AG04449 (cell line): Measurements from ENCODE around the gene EPSTI1.

Source experiments
- CTCF ChIA-PET: fragments of 350-600 bp; formaldehyde crosslinking; extraction: SDS; loops from one replicate; lab custom pipeline; 2021; ENCODE audit warnings: antibody characterized with exemption; lab: Yijun Ruan, JAX
- POLR2A ChIA-PET: fragments of 400-600, 350-600 bp; formaldehyde crosslinking; extraction: SDS; loops from one replicate; lab custom pipeline; 2020; ENCODE audit warnings: antibody characterized with exemption, inconsistent platforms; lab: Yijun Ruan, JAX
- DNase-seq: peaks from one replicate; pipeline ENCODE4 v3.0.0-alpha.2; 2010; ENCODE audit warnings: low read depth, low spot score
- H3K4me3 ChIP-seq: 2 replicates; pipeline ENCODE4 v1.5.1; 2011; ENCODE audit warnings: low read depth, mild to moderate bottlenecking, control low read depth, low read length
- TF ChIP-seq, protein P1 (sequence below): IDR thresholded peaks from one replicate; pipeline ENCODE4 v1.5.1; 2011; ENCODE audit warnings: mild to moderate bottlenecking, moderate library complexity, low read length, control low read depth, inconsistent platforms; ENCODE audit not compliant: insufficient read depth; ENCODE audit errors: missing control alignments

EPSTI1 gene

DNA sequence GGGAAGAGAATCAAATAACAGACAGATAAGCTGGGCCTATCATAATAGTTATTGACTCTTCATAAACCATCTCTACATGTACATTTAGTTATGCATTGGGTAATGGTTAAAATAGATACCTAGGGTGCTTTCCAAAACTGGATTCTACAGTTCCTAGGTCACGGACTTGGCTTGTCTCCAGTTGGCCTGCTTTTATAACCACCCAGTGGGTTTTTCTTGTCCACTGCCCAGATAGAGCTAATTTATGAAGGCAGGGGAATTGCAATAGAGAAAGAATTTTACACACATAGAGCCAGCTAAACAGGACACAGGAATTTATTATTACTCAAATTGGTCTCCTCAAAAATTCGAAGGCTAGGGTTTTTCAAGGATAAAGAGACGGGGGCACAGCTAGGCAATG, 113.3 kb downstream of the EPSTI1 start:
- POLR2A ChIA-PET, result no interaction called here
- CTCF ChIA-PET, result interaction anchor here (2.9 kb wide), 1 partner anchor 284 kb away, joined by 12 read pairs; no protein-coding TSS in a partner anchor
- H3K4me3 ChIP-seq, result no peak overlapping the region
- TF ChIP-seq, protein P1, sequence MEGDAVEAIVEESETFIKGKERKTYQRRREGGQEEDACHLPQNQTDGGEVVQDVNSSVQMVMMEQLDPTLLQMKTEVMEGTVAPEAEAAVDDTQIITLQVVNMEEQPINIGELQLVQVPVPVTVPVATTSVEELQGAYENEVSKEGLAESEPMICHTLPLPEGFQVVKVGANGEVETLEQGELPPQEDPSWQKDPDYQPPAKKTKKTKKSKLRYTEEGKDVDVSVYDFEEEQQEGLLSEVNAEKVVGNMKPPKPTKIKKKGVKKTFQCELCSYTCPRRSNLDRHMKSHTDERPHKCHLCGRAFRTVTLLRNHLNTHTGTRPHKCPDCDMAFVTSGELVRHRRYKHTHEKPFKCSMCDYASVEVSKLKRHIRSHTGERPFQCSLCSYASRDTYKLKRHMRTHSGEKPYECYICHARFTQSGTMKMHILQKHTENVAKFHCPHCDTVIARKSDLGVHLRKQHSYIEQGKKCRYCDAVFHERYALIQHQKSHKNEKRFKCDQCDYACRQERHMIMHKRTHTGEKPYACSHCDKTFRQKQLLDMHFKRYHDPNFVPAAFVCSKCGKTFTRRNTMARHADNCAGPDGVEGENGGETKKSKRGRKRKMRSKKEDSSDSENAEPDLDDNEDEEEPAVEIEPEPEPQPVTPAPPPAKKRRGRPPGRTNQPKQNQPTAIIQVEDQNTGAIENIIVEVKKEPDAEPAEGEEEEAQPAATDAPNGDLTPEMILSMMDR, result no peak
- DNase-seq, result no peak

DNA sequence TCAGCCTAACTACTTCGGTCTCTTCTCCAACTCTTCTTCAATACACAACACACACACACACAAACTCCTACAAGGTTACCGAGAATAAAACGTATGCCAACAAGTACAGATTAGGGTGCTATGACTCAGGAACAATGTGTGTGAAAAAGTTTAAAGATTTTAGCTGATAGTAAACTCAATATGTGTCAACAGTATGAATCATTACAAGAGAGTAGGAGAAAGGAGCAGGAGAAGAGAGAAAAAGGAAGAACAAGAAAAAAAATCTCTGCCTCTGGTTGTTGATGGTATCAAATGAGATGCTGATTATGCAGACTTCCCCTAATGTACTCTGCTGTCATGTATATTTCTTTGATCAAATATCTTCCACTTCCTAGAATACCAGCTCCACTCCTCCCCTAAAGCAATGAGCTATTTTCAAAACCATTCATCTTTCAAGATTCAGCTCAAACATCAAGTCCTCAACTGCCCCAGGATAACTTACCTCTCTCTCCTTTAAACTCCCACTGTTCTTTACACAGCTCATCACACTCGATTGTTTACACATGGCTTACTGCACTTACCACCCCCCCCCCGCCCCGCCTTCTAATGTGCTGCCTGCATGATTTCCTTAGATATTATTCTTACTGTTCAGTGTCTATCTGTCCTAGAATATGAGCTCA, 115.0 kb downstream of the EPSTI1 start:
- H3K4me3 ChIP-seq, result 0 out of 2 replicates have a peak overlapping the region, but pooled peaks have one; percentile 2
- TF ChIP-seq, protein P1, result no peak
- ChIA-PET POLR2A (no interaction called here), CTCF (interaction anchor here (1.2 to 2.9 kb wide), 3 partner anchors 10 to 283 kb away, joined by 3 to 12 read pairs (median 3); no protein-coding TSS in a partner anchor)
- no peak for DNase-seq

GRCh38 chr13:42876270-42876714, 115.7 kb downstream of the EPSTI1 start:
- ChIA-PET CTCF (interaction anchor here (1.0 to 2.9 kb wide), 5 partner anchors 11 to 282 kb away, joined by 3 to 12 read pairs (median 3); no protein-coding TSS in a partner anchor), POLR2A (no interaction called here)
- TF ChIP-seq, protein P1, result no peak
- no peak for DNase-seq
- no peak overlapping the region for H3K4me3 ChIP-seq

DNA sequence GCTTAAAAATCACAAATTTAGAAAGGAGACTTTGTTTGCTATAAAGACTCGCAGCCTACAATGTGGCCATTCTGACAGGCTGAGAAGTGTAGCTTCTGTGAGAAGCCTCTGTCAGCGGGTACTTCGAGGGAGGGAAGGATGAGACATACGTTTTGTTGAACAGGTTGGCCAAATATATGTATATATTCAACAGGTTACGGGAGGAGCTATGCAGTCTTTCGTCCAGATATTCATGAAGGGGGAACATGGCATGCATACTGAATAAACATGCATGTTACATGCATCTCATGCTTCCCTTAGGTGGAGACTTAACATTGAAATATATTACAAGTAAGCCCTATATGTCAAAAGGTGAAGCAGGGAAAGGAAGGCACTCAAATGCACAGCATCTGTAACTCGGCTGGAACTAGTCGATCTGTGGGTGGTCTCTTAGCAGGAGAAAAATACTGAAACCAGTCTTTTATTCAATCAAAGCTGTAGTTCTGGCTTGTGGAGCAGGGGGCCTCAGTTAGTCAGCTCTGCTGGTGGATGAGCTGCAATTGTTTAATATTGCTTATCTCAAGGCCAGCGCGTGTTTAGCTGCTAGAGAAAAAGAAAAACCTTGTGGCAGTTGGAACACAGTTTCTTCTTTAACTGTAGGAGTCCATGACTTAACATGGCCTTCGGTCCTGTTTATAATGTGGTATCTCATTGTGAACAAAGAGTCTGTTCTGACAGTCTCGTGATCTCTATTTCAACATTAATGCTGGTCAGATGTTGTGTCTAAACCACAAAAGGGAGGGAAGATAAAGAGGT, 116.4 kb downstream of the EPSTI1 start:
- TF ChIP-seq, protein P1, result peak; percentile 32
- ChIA-PET POLR2A (no interaction called here), CTCF (interaction anchor here (1.0 to 2.9 kb wide), 6 partner anchors 11 to 281 kb away, joined by 3 to 12 read pairs (median 3); no protein-coding TSS in a partner anchor)
- no peak overlapping the region for H3K4me3 ChIP-seq
- DNase-seq, result no peak

DNA sequence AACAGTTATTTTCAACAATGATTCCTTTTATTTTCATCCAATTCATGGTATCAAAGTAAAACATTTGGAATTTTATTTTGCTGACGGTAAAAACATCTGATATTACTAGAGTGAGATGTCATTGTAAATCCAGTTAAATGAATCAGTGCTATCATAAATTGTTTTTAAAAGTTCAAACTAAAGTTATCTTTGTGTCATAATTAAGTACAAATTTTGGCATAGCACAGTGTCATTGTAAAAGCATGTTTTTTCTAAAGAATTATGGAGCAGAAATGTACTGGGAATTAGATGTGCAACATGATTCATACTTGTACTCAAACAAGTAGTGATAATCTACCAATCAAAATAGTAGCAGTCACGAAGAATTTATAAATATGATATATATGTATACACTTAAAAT, 117.8 kb downstream of the EPSTI1 start:
- ChIA-PET POLR2A (no interaction called here), CTCF (no interaction called here)
- TF ChIP-seq, protein P1, result no peak
- DNase-seq, result no peak
- H3K4me3 ChIP-seq, result no peak overlapping the region

DNA sequence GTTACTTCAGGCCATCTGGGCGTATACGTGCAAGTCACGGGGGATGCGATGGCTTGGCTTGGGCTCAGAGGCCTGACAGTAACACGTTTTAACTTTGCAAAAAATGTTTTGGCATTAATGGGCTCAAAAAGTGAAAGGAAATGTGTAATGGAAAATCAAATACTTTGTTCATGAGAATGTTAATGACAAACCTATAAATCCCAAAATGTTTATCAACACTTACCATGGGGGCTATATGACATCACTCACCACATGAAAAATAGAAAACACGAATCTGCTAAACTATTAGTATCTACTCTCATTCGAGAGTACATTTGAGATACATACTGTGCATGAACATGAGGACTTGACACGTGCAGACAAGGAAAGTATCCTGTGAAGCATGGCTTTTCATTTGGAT, 119.0 kb downstream of the EPSTI1 start:
- no peak overlapping the region for H3K4me3 ChIP-seq
- DNase-seq, result no peak
- CTCF ChIA-PET, result no interaction called here
- TF ChIP-seq, protein P1, result no peak
- POLR2A ChIA-PET, result no interaction called here
